Heart left ventricle (tissue), 13 donors: Measurements from ENCODE around the gene NKX6-1.

ENCODE experiments used
- CTCF ChIP-seq, 12 donors: fragments of 200-600 bp; sonication (generic) in 4 of 12; IDR thresholded peaks; one replicate each; pipeline versions ENCODE4 v1.5.0 to v1.8.0; 2018 to 2022; ENCODE audit warnings: antibody characterized with exemption in 12 of 12, mild to moderate bottlenecking in 5 of 12
- POLR2A ChIP-seq, 2 donors: fragments of 450-650 bp; IDR thresholded peaks; one replicate each; pipeline ENCODE4 v1.6.1; 2017; ENCODE audit warnings: antibody characterized with exemption in 2 of 2, mild to moderate bottlenecking in 2 of 2, moderate library complexity in 2 of 2
- donor health status: ischemic (EF 13 %, LVEDD 7.1; RV severe dilation, severe dysfunction).
- donor health status: DM: no; HTN: yes; CAD: no.
- donor health status: DM: no; HTN: no; CAD: no.
- donor health status: ischemic (EF 25% LVEDD 6.9; RV normal size, moderate dysfunction).
- donor health status: ischemic (EF 25% LVEDD 5.7; RV mildly dilated, moderate dysfunction).
- donor health status: ischemic (EF 35%, LVEDD 5.7; RV mildly dilated, moderate dysfunction).
- donor health status: nonischemic (EF 11% LVEDD 7.7; RV severe dilation, severe dysfunction).
- donor health status: DM: yes; HTN: yes; CAD: no.
- donor health status: PGD.
- donor health status: ischemic (EF 29% LVEDD 5.4; RV normal size, mild dysfunction).
- donor health status: nonischemic (EF 23%, LVEDD 6.1; RV moderate dilation, normal function).

DNA sequence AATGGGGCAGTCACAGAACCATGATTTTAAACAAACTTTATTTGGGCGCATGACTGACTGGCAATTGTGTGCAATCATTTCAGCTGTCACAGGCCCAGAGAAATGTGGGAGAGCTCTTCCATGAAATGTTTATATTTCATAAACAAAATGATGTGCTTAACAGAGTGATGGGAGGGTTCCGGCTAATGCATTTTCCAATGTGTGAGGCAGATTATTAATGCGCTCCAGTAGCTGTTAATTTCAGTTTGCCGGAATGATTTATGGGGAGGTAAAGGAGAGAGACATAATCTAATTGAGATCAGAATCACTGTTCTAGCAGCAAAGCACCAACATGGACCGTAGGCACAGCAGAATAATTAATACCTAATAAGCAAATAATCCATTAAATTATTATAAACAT lies 55.6 kb downstream of the NKX6-1 start:
- TF ChIP-seq POLR2A (IDR thresholded peaks at IDR 0.05) = no peak
- no peak for TF ChIP-seq CTCF (IDR thresholded peaks at IDR 0.05)
